Measurements from ENCODE around the gene MYO3B.

MYO3B gene

GRCh38 chr2:170181602-170182001 is 3.7 kb downstream of the MYO3B start:
- no peak for DNase-seq (ENCODE audit: low read depth)
- TF ChIP-seq CTCF (IDR thresholded peaks at IDR 0.05; ENCODE audit: low read depth, low read length), result no peak
- TF ChIP-seq MAX (IDR thresholded peaks at IDR 0.05; ENCODE audit: low read depth, low read length), result no peak
- no peak for TF ChIP-seq MYC (IDR thresholded peaks at IDR 0.05; ENCODE audit: low read depth, low read length)
- no peak for TF ChIP-seq POLR2A (IDR thresholded peaks at IDR 0.05; ENCODE audit: extremely low read depth, insufficient read length)
- no peak overlapping the region for H3K4me3 ChIP-seq (ENCODE audit: low read depth, low read length)

GRCh38 chr2:170185319-170185718 is 7.4 kb downstream of the MYO3B start:
- TF ChIP-seq CTCF (IDR thresholded peaks at IDR 0.05; ENCODE audit: low read depth, low read length) (no peak), MAX (IDR thresholded peaks at IDR 0.05; ENCODE audit: low read depth, low read length) (no peak), MYC (IDR thresholded peaks at IDR 0.05; ENCODE audit: low read depth, low read length) (no peak), POLR2A (IDR thresholded peaks at IDR 0.05; ENCODE audit: extremely low read depth, insufficient read length) (no peak)
- H3K4me3 ChIP-seq (ENCODE audit: low read depth, low read length), result no peak overlapping the region
- no peak for DNase-seq (ENCODE audit: low read depth)

- no peak for DNase-seq (ENCODE audit: low read depth)
- TF ChIP-seq MYC (IDR thresholded peaks at IDR 0.05; ENCODE audit: low read depth, low read length) (no peak), POLR2A (IDR thresholded peaks at IDR 0.05; ENCODE audit: extremely low read depth, insufficient read length) (no peak), MAX (IDR thresholded peaks at IDR 0.05; ENCODE audit: low read depth, low read length) (no peak), CTCF (IDR thresholded peaks at IDR 0.05; ENCODE audit: low read depth, low read length) (no peak)
- no peak overlapping the region for H3K4me3 ChIP-seq (ENCODE audit: low read depth, low read length)
Observed at GRCh38 chr2:170189757-170190156, 11.8 kb downstream of the MYO3B start.

GRCh38 chr2:170190172-170190571 is 12.2 kb downstream of the MYO3B start:
- TF ChIP-seq POLR2A (IDR thresholded peaks at IDR 0.05; ENCODE audit: extremely low read depth, insufficient read length) (no peak), CTCF (IDR thresholded peaks at IDR 0.05; ENCODE audit: low read depth, low read length) (no peak), MAX (IDR thresholded peaks at IDR 0.05; ENCODE audit: low read depth, low read length) (no peak), MYC (IDR thresholded peaks at IDR 0.05; ENCODE audit: low read depth, low read length) (no peak)
- no peak overlapping the region for H3K4me3 ChIP-seq (ENCODE audit: low read depth, low read length)
- no peak for DNase-seq (ENCODE audit: low read depth)

- TF ChIP-seq POLR2A (IDR thresholded peaks at IDR 0.05; ENCODE audit: extremely low read depth, insufficient read length), result no peak
- TF ChIP-seq CTCF (IDR thresholded peaks at IDR 0.05; ENCODE audit: low read depth, low read length), result no peak
- TF ChIP-seq MAX (IDR thresholded peaks at IDR 0.05; ENCODE audit: low read depth, low read length), result no peak
- no peak for TF ChIP-seq MYC (IDR thresholded peaks at IDR 0.05; ENCODE audit: low read depth, low read length)
- H3K4me3 ChIP-seq (ENCODE audit: low read depth, low read length), result no peak overlapping the region
- no peak for DNase-seq (ENCODE audit: low read depth)
Observed at GRCh38 chr2:170191166-170191866, 13.4 kb downstream of the MYO3B start.

Measured in NB4 (cell line).